A673 (cell line): Measurements from ENCODE around the gene RBM12. TPM values are rescaled to one million over a fixed set of nuclear protein-coding genes. Genes with fewer than 3 reads are reported as not detected.

ENCODE experiments used
- BruUV-seq: library from RNA; stranded (reverse); fragments of 400-500 nt; replicated peaks from 2 replicates; lab custom pipeline; 2021; lab: Mats Ljungman, UMichigan
- CTCF ChIA-PET: fragments of 300-600 bp; sonication (Branson Sonifier 250); formaldehyde crosslinking; loops from one replicate; lab custom pipeline; 2022; ENCODE audit warnings: antibody characterized with exemption; lab: Charles Lee
- POLR2A ChIA-PET: fragments of 300-600 bp; sonication (Branson Sonifier 250); formaldehyde crosslinking; loops from one replicate; lab custom pipeline; 2022; ENCODE audit warnings: antibody characterized with exemption; ENCODE audit not compliant: low non-redundant PET; lab: Charles Lee
- DNase-seq: peaks from one replicate; pipeline ENCODE4 v3.0.0-alpha.2; 2015; ENCODE audit warnings: low spot score
- H3K27ac ChIP-seq: fragments of 200-600 bp; sonication (generic); 2 replicates; pipeline ENCODE4 v1.5.1; 2016; ENCODE audit warnings: mixed run types, low read depth, mild to moderate bottlenecking, mixed read lengths, antibody characterized with exemption, low read length; ENCODE audit not compliant: poor library complexity, severe bottlenecking
- H3K27me3 ChIP-seq: fragments of 200-600 bp; sonication (generic); replicated peaks from 2 replicates; pipeline ENCODE4 v1.6.1; 2017; ENCODE audit warnings: mixed run types, low read depth, mild to moderate bottlenecking, mixed read lengths, antibody characterized with exemption, low read length; ENCODE audit not compliant: insufficient read depth, poor library complexity
- H3K36me3 ChIP-seq: fragments of 200-600 bp; sonication (generic); 2 replicates; pipeline ENCODE4 v1.6.1; 2016; ENCODE audit warnings: mixed run types, mild to moderate bottlenecking, mixed read lengths, antibody characterized with exemption, low read length; ENCODE audit not compliant: insufficient read depth, poor library complexity, severe bottlenecking
- H3K4me1 ChIP-seq: fragments of 200-600 bp; sonication (generic); 2 replicates; pipeline ENCODE4 v1.6.1; 2017; ENCODE audit warnings: mixed run types, mild to moderate bottlenecking, mixed read lengths, antibody characterized with exemption, low read length; ENCODE audit not compliant: insufficient read depth, poor library complexity, severe bottlenecking
- H3K4me3 ChIP-seq: fragments of 200-600 bp; sonication (generic); 2 replicates; pipeline ENCODE4 v1.5.1; 2016; ENCODE audit warnings: low read depth, mixed run types, mild to moderate bottlenecking, mixed read lengths, low read length; ENCODE audit not compliant: poor library complexity, severe bottlenecking
- H3K9me3 ChIP-seq: fragments of 200-600 bp; sonication (generic); 2 replicates; pipeline ENCODE4 v1.6.1; 2016; ENCODE audit warnings: mixed run types, low read depth, mild to moderate bottlenecking, mixed read lengths, antibody characterized with exemption, low read length; ENCODE audit not compliant: poor library complexity, severe bottlenecking
- EZH2 ChIP-seq: fragments of 200-600 bp; sonication (generic); IDR thresholded peaks from 2 replicates; pipeline ENCODE4 v1.6.1; 2017; ENCODE audit warnings: borderline replicate concordance, low read depth, mild to moderate bottlenecking, mixed read lengths, antibody characterized with exemption, low read length; ENCODE audit not compliant: poor library complexity, severe bottlenecking
- intact Hi-C: fragments of 100-400 bp; cut with micrococcal nuclease; formaldehyde crosslinking; loops from one replicate; pipeline ENCODE4 v1.10.0; 2022; ENCODE audit not compliant: unreplicated experiment
- total RNA-seq: library from RNA; stranded (reverse); gene quantifications from 2 replicates; pipeline ENCODE4 v1.2.3, GENCODE V29; 2021
- TF ChIP-seq, protein P1 (sequence below): fragments of 300-800, 200-600 bp; sonication (generic); conservative IDR thresholded peaks from 2 replicates; pipeline ENCODE4 v1.5.1; 2017; ENCODE audit warnings: low read depth, mild to moderate bottlenecking, antibody characterized with exemption, low read length, moderate library complexity, mixed read lengths

RBM12 gene
- total RNA-seq, 1 experiment from 2014 or later, result 124 TPM

DNA sequence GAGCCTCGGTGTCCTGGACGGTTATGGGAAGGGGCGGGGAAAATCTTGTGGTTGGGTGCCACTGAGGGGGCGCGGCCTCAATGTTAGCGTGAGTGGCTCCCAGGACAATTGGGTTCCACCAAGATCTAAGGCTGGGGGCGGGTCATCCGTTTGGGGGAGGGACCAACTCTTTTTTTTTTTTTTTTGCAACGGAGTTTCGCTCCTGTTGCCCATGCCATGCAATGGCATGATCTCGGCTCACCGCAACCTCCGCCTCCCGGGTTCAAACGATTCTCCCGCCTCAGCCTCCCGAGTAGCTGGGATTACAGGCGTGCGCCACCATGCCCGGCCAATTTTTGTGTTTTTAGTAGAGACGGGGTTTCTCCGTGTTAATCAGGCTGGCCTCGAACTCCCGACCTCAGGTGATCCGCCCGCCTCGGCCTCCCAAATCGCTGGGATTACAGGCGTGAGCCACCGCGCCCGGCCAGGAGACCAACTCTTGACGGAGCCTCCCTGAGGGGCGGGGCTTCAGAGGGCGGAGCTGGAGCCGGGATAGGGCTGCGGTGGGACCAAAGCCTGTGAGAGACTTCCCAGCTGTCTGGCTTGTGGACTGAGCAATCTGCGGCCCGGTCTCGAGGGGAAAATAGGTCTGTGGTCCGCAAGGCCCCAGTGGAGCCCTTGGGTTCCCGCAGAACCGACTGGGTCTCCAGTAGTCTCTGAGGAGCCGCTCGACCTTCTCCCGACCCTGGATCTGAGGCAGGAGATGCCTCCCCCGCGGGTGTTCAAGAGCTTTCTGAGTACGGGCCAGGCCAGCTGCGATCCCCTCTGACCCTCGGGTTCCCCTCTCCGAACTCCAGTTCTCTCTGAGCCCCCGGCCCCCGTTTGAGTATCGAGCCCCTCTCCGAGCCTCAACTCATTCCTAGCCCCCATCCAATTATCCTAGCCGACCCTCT, 48.0 kb downstream of the RBM12 start:
- no peaks in the 10 kb centered on the region for H3K27me3 ChIP-seq
- CTCF ChIA-PET, result interaction anchor here (0.6 kb wide), 1 partner anchor 376 kb away, joined by 3 read pairs; no protein-coding TSS in a partner anchor
- H3K27ac ChIP-seq, result peak overlapping the region; percentile 89
- H3K36me3 ChIP-seq, result no peaks in the 10 kb centered on the region
- POLR2A ChIA-PET, result interaction anchor here (0.6 kb wide), 1 partner anchor 121 kb away, joined by 4 read pairs; no protein-coding TSS in a partner anchor
- peaks cover 26% of the 10 kb centered on the region for H3K4me1 ChIP-seq
- BruUV-seq, result no TSS peak
- H3K4me3 ChIP-seq, result peak overlapping the region; percentile 51
- TF ChIP-seq EZH2, result no peak
- TF ChIP-seq, protein P1, sequence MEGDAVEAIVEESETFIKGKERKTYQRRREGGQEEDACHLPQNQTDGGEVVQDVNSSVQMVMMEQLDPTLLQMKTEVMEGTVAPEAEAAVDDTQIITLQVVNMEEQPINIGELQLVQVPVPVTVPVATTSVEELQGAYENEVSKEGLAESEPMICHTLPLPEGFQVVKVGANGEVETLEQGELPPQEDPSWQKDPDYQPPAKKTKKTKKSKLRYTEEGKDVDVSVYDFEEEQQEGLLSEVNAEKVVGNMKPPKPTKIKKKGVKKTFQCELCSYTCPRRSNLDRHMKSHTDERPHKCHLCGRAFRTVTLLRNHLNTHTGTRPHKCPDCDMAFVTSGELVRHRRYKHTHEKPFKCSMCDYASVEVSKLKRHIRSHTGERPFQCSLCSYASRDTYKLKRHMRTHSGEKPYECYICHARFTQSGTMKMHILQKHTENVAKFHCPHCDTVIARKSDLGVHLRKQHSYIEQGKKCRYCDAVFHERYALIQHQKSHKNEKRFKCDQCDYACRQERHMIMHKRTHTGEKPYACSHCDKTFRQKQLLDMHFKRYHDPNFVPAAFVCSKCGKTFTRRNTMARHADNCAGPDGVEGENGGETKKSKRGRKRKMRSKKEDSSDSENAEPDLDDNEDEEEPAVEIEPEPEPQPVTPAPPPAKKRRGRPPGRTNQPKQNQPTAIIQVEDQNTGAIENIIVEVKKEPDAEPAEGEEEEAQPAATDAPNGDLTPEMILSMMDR, result no peak
- H3K9me3 ChIP-seq, result no peaks in the 10 kb centered on the region
- intact Hi-C loops, result loop anchor here (2.0 kb wide), 1 partner anchor 82 kb away; the partner anchor contains the start of genes NFS1 and ROMO1
- peak; percentile 100 for DNase-seq

DNA sequence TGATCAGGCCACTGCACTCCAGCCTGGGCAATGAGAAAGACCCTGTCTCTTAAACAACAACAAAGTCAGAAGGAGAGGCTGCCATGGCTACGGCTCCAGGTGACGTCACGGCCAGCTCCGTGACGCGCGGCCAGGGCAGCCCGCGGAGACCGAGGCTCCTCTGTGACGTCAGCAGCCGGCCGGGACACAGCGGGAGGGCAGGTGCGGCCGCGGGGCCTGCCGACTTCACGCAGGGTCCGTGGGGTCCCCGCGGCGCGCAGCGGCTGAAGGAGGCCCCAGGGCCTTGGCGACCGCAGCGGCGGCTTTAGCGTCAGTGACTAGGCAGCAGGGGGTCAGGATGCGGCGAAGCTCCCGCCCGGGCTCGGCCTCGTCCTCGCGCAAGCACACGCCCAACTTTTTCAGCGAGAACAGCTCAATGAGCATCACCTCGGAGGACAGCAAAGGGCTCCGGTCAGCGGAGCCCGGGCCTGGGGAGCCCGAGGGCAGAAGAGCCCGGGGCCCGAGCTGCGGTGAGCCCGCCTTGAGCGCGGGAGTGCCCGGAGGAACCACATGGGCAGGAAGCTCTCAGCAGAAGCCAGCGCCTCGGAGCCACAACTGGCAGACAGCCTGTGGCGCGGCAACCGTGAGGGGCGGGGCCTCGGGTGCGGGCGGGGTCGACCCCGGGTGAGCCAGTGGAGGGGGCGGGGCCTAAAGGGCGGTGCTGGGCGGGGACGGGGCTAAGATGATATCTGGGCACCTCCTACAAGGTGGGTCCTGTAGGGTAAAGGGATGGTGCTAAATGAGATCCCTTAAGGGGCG, 48.8 kb downstream of the RBM12 start, which contains the start of gene SPAG4:
Gene SPAG4 (plus strand): TSS at position 163 of the 798 bp plus-strand sequence. CDS start 175 bp downstream, at position 338.
- ChIA-PET POLR2A (interaction anchor here (0.7 kb wide), 1 partner anchor 1942 kb away, joined by 17 read pairs; no protein-coding TSS in a partner anchor), CTCF (interaction anchor here (0.6 kb wide), 2 partner anchors 587 to 990 kb away, joined by 5 to 6 read pairs; no protein-coding TSS in a partner anchor)
- no TSS peak for BruUV-seq
- peaks cover 26% of the 10 kb centered on the region for H3K4me1 ChIP-seq
- H3K9me3 ChIP-seq, result no peaks in the 10 kb centered on the region
- intact Hi-C loops, result loop anchor here (2.0 kb wide), 1 partner anchor 83 kb away; the partner anchor contains the start of genes NFS1 and ROMO1
- TF ChIP-seq, protein P1, result no peak
- no peak for TF ChIP-seq EZH2
- no peak for DNase-seq
- no peaks in the 10 kb centered on the region for H3K36me3 ChIP-seq
- H3K27me3 ChIP-seq, result no peaks in the 10 kb centered on the region
- peak within 1 kb of the TSS; percentile 51 for H3K4me3 ChIP-seq
- H3K27ac ChIP-seq, result peak within 1 kb of the TSS; percentile 91

- POLR2A ChIA-PET, result no interaction called here
- no TSS peak for BruUV-seq
These were observed 53.2 kb downstream of the RBM12 start for GRCh38 chr20:35611482-35611881.

More at GRCh38 chr20:35611482-35611881, 53.2 kb downstream of the RBM12 start:
- intact Hi-C loops, result no loop called here
- H3K27ac ChIP-seq, result no peak overlapping the region
- no peak overlapping the region for H3K4me3 ChIP-seq
- peaks cover 5% of the 10 kb centered on the region for H3K4me1 ChIP-seq
- DNase-seq, result no peak
- CTCF ChIA-PET, result no interaction called here
- TF ChIP-seq, protein P1, result no peak
- no peak for TF ChIP-seq EZH2
- H3K27me3 ChIP-seq, result no peaks in the 10 kb centered on the region
- no peaks in the 10 kb centered on the region for H3K36me3 ChIP-seq
- no peaks in the 10 kb centered on the region for H3K9me3 ChIP-seq
